ENCODE data around the gene RGSL1.

Gene RGSL1

DNA sequence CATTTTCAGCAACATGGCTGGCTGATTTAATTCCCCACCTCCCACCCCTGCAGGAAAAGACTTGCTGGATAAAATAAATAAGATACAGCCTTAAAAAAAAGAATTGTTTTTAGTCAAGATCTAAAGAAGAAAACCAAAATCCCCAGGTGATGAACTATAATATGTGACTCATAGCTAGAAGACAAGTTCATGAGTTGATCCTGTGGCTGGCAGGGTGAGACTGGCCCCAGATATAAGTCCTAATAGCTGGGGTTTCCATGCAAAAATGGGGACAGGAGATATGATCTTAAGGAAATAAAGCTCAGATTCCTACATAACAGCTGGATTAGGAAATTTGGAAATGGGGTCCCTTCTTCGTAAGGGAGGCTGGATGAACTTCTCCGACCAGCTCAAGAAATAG lies 21.9 kb upstream of the RGSL1 start:
- H3K4me3 ChIP-seq (ENCODE audit: low read depth, low read length) = no peak overlapping the region
- TF ChIP-seq, protein P1, sequence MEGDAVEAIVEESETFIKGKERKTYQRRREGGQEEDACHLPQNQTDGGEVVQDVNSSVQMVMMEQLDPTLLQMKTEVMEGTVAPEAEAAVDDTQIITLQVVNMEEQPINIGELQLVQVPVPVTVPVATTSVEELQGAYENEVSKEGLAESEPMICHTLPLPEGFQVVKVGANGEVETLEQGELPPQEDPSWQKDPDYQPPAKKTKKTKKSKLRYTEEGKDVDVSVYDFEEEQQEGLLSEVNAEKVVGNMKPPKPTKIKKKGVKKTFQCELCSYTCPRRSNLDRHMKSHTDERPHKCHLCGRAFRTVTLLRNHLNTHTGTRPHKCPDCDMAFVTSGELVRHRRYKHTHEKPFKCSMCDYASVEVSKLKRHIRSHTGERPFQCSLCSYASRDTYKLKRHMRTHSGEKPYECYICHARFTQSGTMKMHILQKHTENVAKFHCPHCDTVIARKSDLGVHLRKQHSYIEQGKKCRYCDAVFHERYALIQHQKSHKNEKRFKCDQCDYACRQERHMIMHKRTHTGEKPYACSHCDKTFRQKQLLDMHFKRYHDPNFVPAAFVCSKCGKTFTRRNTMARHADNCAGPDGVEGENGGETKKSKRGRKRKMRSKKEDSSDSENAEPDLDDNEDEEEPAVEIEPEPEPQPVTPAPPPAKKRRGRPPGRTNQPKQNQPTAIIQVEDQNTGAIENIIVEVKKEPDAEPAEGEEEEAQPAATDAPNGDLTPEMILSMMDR (conservative IDR thresholded peaks at IDR 0.05; ENCODE audit: low read depth, low read length) = no peak
- no peak for DNase-seq (ENCODE audit: low read depth)

DNA sequence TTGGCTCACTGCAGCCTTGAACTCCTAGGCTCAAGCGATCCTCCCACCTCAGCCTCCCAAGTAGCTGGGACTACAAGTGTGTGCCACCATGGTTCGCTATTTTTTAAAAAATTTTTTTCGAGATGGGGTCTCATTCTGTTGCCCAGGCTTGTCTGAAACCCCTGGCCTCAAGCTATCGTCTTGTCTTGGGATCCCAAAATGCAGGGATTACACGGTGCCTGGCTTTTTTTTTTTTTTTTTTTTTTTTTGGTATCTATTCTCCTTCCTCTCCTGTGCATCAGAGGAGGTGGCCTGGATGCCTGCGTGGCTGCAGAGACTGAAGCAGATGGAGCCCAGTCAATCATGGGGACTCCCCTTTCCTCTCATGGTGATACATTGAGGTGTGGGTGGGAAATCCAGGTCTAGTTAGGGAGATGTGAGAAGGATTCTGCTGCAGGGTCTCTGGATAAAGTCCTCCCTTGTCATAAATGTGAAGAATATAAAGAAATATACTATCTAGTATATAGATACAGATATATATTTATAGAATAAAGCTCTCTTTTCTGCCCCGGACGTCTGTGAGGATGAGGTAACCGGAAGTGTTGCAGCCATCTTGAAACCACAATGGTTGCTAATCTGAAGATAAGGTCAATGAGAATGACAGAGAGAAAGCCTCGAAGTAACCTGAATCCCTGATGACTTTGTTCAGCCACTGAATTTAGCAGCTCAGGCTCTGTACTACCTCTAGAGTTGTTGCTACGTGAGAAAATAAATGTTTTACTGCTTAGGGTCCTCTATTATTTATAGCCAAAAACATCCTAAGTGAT lies 19.5 kb upstream of the RGSL1 start:
- H3K4me3 ChIP-seq (ENCODE audit: low read depth, low read length) = no peak overlapping the region
- peak; percentile 40 for DNase-seq (ENCODE audit: low read depth)
- TF ChIP-seq, protein P1 (conservative IDR thresholded peaks at IDR 0.05; ENCODE audit: low read depth, low read length) = no peak

DNA sequence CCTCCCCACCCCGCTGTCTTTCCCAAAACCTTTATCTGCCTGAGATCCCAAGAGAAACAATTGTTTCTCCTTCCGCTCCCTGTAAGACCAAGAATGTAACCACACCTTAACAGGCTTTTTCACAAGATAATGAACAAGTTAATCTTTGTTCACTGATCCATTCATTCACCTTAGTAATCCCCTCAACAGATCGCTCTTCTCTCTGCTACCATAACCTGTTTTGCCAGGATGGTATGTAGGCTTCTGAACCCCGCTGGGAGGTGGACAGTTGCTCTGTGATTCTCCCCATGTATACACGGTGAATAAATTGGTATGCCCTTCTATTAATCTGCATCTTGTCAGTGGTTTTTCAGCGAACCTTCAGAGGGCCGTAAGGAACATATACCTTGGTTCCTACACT lies 18.7 kb upstream of the RGSL1 start:
- no peak overlapping the region for H3K4me3 ChIP-seq (ENCODE audit: low read depth, low read length)
- TF ChIP-seq, protein P1 (conservative IDR thresholded peaks at IDR 0.05; ENCODE audit: low read depth, low read length) = no peak
- DNase-seq (ENCODE audit: low read depth) = no peak

DNA sequence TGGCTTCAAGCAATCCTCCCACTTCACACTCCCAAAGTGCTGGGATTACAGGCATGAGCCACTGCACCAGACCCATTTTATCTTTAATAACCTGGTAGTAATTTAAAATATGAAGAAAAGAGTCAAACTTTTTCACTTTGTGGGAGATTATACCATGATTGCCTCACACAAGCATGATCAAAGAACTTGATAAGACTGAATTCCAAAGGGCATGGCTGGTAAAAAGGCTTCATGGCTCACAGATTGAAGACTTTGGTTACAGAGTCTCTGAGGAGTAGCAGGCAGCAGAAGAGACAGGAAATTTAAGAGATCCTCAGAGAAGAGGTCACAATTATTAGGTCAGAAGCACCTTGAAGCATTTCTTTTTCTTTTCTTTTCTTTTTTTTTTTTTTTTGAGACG lies 16.4 kb upstream of the RGSL1 start:
- TF ChIP-seq, protein P1 (conservative IDR thresholded peaks at IDR 0.05; ENCODE audit: low read depth, low read length) = no peak
- H3K4me3 ChIP-seq (ENCODE audit: low read depth, low read length) = no peak overlapping the region
- no peak for DNase-seq (ENCODE audit: low read depth)

DNA sequence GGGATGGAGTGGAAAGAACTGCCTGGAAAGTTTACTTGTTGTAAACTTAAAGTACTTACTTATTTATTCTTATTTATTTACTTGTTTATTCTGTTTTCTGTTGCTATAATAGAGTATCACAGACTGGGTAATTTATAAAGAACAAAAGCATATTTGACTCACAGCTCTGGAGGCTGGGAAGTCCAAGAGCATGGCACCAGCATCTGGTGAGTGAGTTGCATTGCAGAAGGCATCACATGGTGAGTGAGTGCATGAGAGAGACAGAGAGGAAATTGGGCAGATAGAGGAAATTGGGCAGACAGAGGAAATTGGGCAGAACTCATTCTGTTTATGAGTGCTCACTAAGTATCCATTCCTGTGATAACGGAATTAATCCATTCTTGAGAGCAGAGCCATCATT lies 11.6 kb upstream of the RGSL1 start:
- no peak for DNase-seq (ENCODE audit: low read depth)

GRCh38 chr1:182441719-182442118 lies 8.2 kb upstream of the RGSL1 start:
- DNase-seq (ENCODE audit: low read depth) = no peak
- TF ChIP-seq, protein P1 (conservative IDR thresholded peaks at IDR 0.05; ENCODE audit: low read depth, low read length) = no peak
- no peak overlapping the region for H3K4me3 ChIP-seq (ENCODE audit: low read depth, low read length)

More for the DNA sequence above, 11.6 kb upstream of the RGSL1 start:
- H3K4me3 ChIP-seq (ENCODE audit: low read depth, low read length) = no peak overlapping the region
- TF ChIP-seq, protein P1 (conservative IDR thresholded peaks at IDR 0.05; ENCODE audit: low read depth, low read length) = no peak

DNA sequence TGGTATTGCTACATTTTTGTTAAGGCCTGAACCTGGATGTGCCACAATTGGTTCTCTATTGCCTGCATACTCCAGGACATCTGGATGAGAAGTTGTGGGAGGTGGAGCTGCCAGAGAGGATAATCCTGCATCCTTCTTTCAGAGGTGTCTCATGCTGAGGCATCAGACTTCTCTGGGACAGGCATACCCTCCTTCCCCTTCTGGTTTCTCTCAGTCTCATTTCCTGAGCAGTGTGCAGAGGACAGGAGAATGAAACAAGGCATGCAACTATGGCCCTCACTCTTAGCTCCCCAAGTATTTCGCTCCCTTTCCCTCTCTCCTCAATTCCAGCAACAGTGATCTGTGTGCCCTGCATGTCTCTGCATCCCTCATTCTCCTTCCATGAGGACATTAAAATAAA lies 7.6 kb upstream of the RGSL1 start:
- DNase-seq (ENCODE audit: low read depth) = no peak
- H3K4me3 ChIP-seq (ENCODE audit: low read depth, low read length) = no peak overlapping the region
- TF ChIP-seq, protein P1 (conservative IDR thresholded peaks at IDR 0.05; ENCODE audit: low read depth, low read length) = no peak
